Effector CD4-positive, alpha-beta T cell (primary cell): ENCODE results near the gene IFFO2.

Experiments used
- DNase-seq: peaks from one replicate; pipeline ENCODE4 v3.0.0-alpha.2; 2020
- total RNA-seq: gene quantifications from one replicate; lab custom pipeline; 2026; lab: John Stamatoyannopoulos, UW

Gene IFFO2
- 347 reads per million, percentile 96 among the genes with 10 or more reads in this experiment for total RNA-seq

DNA sequence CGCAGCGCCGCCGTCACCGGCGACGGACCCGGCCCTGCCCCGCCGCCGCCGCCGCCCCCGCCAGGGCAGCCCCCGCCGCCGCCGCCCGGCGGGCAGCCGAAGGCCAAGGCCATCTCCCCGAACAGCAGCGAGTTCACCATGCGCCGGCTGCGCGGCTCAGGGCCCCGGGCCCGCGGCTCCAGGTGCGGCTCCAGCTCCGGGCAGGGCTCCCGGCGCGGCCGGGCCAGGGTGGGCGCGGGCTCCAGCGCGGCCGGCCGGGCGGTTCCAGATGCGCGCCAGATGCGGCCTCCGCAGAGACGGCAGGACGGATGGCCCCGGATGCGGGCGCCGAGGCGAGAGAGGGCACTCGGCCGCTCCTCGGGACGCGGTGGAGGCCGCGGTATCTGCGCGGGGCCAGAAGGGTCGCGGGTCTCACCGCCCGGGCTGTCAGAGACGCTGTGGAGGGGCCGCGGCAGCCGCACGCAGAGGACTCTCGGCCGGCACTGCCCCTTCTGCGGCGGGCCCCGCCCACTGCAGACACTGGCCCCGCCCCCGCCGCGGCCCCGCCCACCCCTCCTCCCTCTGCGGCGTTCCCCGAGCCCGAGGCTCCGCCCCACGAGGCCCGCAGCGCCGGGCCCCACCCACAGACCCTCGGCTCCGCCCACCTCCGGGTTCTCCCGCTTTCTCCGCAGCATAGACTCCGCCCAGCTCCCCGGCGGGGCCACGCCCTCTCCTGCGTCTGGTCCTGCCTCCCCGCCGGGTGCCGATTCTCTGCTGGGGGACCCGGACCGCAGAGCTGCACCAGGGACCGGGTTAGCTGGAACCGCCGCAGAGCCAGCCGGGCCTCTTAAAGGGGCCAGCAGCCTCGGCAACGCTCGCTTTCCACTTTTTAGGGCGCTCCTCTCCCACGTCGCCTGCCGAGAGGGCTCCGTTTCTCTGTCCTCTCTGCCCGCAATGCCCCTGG lies at the start of gene IFFO2:
Gene IFFO2, minus strand, starts transcription at position 484 of the 943 bp plus-strand sequence. Its CDS starts 344 bp downstream, at position 140.
- peak; percentile 99 for DNase-seq

- DNase-seq: no peak
Observed at GRCh38 chr1:19006000-19006399, 49.5 kb upstream of the IFFO2 start.

- DNase-seq: no peak
Observed at GRCh38 chr1:19003371-19004290, 47.2 kb upstream of the IFFO2 start.

- DNase-seq: no peak
Observed at GRCh38 chr1:19000065-19000464, 43.6 kb upstream of the IFFO2 start.

DNA sequence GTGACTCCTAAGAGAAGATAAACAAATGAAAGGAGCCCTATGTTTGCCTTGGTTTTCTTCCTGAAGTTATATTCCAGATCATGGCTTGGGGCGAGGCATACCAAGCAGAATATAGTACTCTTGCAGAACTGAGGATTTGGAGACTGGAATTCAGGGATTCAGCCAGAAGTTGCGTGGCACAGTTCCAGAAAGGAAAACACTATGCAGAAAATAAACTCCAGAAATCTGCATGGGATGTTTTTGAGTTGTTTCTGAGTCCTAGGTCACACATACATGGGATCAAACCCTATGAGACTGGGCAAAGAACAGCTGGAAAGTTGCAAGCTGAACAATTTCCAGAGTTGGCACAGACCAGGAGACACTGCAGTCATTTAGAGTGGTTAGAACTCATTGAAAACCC lies 42.9 kb upstream of the IFFO2 start:
- DNase-seq: no peak

DNA sequence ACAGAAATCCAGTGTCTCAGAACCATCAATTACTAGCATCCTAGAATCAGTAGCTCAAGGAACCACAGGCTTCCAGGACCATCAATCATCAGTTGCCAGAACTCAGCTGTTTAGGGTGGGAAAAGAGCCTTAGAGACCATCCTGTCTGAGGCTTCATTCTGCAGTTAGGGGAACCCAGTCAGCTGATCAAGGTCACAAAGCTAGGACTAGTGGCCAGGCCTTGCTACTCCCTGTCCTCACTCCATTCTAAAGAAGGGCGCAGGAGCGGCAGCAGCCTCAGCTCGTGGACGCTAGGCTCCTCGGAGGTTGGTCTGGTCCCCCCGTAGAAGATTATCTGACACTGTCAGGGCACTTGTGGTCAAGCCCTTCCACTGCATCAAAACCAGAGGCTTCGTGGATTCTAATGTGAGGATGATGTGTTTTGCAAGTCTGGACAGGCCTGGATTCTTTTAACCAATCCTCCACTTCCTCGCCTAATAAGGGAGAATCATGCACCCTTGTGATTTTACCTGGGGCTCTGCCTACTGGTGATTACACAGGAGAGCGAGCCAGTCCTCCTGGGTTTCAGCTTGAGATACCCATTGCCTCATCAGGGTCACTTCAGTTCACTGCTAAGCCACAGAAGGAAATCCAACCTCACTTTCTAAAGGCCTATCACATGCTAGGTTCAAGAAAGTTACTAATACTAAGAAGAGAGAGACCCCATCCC lies 41.7 kb upstream of the IFFO2 start:
- DNase-seq: no peak

DNA sequence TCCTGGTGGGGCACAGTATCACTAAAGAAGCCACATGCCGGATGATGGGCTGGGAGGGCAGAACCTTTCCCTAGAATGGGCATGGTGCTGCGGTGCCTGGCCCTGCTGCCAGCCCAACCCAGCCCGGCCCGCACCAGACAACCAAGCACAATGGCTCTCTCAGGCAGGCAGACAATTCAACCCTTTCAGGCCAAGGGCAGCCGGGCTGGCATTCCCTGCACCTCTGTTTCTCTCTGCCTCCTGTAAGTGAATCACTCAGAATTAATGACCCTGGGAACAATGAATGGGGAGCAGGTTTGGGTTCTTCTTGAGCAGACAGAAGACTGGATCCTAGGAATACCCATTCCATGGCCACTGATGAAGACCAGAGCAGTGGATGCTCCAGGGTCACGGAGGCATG lies 41.0 kb upstream of the IFFO2 start:
- no peak for DNase-seq

- no peak for DNase-seq
Observed at GRCh38 chr1:18996548-18997177, 40.2 kb upstream of the IFFO2 start.

DNA sequence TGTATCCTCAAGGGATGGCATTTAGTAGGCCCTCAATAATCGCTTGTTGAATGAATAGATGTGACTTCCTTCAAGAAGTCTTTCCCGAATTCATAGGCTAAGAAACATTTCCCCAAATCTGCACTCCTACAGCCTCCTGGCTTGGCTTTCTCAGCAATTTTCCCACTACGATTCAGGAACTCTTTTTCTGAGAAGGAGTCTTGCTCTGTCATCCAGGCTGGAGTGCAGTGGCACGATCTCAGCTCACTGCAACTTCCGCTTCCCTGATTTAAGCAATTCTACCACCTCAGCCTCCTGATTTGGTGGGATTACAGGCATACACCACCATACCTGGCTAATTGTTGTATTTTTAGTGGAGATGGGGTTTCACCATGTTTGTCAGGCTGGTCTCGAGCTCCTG lies 37.9 kb upstream of the IFFO2 start:
- DNase-seq: no peak

- DNase-seq: no peak
Observed at GRCh38 chr1:18992646-18993045, 36.2 kb upstream of the IFFO2 start.

DNA sequence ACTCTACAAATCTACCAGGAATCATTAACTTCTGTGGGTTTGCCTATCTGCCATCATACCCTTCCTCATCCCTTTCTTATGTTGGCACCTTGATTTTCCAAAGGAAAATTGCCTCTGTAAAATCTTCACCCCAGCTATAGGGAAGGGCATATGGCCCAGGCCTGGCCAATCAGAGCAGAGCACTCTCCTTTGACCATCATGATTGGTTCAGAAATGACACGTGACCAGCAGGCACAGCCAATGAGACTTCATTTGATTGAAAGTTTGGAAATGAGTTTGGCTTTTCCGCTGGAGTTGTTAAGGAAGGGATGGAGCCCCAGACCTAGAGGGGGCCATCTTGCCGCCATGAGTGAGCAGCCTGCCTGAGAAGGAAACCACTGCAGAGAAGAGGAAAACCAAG lies 35.1 kb upstream of the IFFO2 start:
- DNase-seq: no peak

GRCh38 chr1:18989896-18990295 lies 33.4 kb upstream of the IFFO2 start:
- no peak for DNase-seq

GRCh38 chr1:18989176-18989799 lies 32.8 kb upstream of the IFFO2 start:
- no peak for DNase-seq

- DNase-seq: no peak
Observed at GRCh38 chr1:18981242-18981641, 24.8 kb upstream of the IFFO2 start.

DNA sequence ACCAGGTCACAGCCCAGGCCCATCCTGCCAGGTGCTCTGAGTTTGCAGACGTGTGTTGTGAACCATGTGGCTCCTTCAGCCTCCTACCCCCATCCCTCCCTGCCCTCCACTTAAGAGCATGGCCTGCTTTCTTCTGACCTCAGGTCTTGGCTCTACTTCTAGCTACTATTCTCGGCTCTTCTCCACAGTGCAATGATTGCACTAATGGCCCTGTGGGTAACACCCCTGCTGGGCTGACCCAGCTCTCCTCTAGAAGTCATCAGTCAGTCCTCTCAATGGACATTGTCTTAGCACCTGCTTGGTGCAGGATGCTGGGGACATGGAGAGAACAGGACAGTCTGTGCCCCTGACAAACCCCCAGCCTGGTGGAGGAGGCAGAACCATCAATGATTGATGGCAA lies 22.2 kb upstream of the IFFO2 start:
- DNase-seq: no peak

DNA sequence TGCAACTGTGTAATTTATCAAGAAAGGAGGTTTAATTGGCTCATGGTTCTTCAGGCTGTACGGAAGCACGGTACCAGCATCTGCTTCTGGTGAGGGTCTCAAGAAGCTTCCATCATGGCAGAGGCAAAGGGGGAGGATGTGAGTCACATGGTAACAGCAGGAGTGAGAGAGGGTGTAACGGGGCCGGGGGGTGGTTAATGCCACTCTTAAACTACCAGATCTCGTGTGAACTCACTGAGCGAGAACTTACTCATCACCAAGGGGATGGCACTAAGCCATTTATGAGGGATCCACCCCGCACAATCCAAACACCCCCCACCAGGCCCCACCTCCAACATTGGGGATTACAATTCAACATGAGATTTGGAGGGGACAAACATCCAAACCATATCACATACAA lies 21.0 kb upstream of the IFFO2 start:
- no peak for DNase-seq

GRCh38 chr1:18976096-18976495 lies 19.6 kb upstream of the IFFO2 start:
- DNase-seq: no peak

- no peak for DNase-seq
Observed at GRCh38 chr1:18974606-18975005, 18.1 kb upstream of the IFFO2 start.

DNA sequence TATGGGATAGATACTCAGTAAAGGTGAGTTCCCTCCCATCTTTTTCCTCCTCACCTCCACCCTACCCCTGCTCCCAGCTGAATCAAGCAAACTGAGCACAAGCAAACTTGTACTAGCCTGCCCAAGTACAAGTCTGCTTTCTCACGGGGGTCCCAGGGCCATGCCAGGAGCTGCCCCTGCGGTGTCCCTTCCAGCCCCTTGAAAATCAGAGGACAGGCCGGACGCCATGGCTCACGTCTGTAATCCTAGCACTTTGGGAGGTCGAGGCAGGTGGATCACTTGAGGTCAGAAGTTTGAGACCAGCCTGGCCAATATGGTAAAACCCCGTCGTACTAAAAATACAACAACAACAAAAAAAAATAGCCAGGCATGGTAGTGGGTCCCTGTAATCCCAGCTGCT lies 17.5 kb upstream of the IFFO2 start:
- DNase-seq: no peak

- DNase-seq: no peak
Observed at GRCh38 chr1:18973446-18973955, 17.0 kb upstream of the IFFO2 start.

DNA sequence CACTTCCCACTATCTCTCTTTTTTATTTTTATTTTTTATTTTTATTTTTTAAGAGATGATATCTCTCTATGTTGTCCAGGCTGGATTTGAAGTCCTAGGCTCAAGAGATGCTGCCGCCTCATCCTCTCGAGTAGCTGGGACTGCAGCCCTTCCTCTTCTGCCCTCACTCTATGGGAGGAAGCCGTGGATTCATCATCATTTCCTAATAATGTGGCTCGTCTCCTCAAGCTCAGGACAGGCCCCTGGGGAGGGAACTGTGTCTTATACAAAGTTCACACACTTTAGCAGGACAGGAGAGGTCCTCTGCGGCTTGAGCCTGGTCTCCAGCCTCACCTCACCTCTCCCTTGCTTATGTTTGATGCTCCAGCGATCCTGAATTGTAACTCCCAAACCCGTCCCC lies 16.5 kb upstream of the IFFO2 start:
- no peak for DNase-seq

- peak; percentile 33 for DNase-seq
Observed at GRCh38 chr1:18972531-18972930, 16.1 kb upstream of the IFFO2 start.
